Transverse colon (tissue), 4 donors: ENCODE data around the gene SLC25A29. TPM values are rescaled to one million over a fixed set of nuclear protein-coding genes. Genes with fewer than 3 reads are reported as not detected.
"Not testable (repeated sequence)": the region's sequence is repeated elsewhere in the genome, so short reads cannot be mapped to it uniquely, and the experiment has no call there.

Experiments used
- DNase-seq: peaks from one replicate; pipeline ENCODE4 v3.0.0-alpha.2; 2019
- H3K27ac ChIP-seq, 4 donors: fragments of 200-600 bp; sonication (generic); 2 replicates each; pipeline ENCODE4 v1.5.1; 2016 to 2018; ENCODE audit warnings: inconsistent platforms in 4 of 4
- H3K27me3 ChIP-seq: fragments of 200-600 bp; sonication (generic); 2 replicates; pipeline ENCODE4 v1.5.1; 2017; ENCODE audit warnings: inconsistent platforms
- H3K36me3 ChIP-seq, 4 donors: fragments of 200-600 bp; sonication (generic); 2 replicates each; pipeline ENCODE4 v1.5.1; 2017 to 2019; ENCODE audit warnings: inconsistent platforms in 4 of 4
- H3K4me1 ChIP-seq, 4 donors: fragments of 200-600 bp; sonication (generic); 2 replicates each; pipeline ENCODE4 v1.5.1; 2017 to 2020; ENCODE audit warnings: inconsistent platforms in 4 of 4
- H3K4me3 ChIP-seq, 4 donors: fragments of 200-600 bp; sonication (generic); 1 replicate in 1 of 4; 2 replicates in 3 of 4; pipeline versions ENCODE4 v1.5.1 to v1.6.1; 2017 to 2019; ENCODE audit warnings: inconsistent platforms in 4 of 4
- H3K9me3 ChIP-seq, 2 donors: fragments of 200-600 bp; sonication (generic); 2 replicates each; pipeline ENCODE4 v1.5.1; 2017 to 2019; ENCODE audit warnings: inconsistent platforms in 2 of 2
- CTCF ChIP-seq, 5 experiments: fragments of 200-600 bp in 3 of 5; fragments of 450-650 bp in 2 of 5; sonication (generic) in 3 of 5; IDR thresholded peaks; 1 replicate in 2 of 5; 2 replicates in 3 of 5; pipeline ENCODE4 v1.5.1; 2016 to 2017; ENCODE audit warnings: antibody characterized with exemption in 5 of 5, inconsistent platforms in 3 of 5, mild to moderate bottlenecking in 2 of 5, moderate library complexity in 1 of 5
- EP300 ChIP-seq: sonication (generic); formaldehyde crosslinking; IDR thresholded peaks from one replicate; pipeline ENCODE4 v1.6.1; 2017; ENCODE audit warnings: antibody characterized with exemption, low read depth
- POLR2A ChIP-seq: fragments of 450-650 bp; IDR thresholded peaks from one replicate; pipeline ENCODE4 v1.6.1; 2016; ENCODE audit warnings: antibody characterized with exemption, mild to moderate bottlenecking, moderate library complexity
- POLR2AphosphoS5 ChIP-seq, 3 donors: sonication (generic); formaldehyde crosslinking; IDR thresholded peaks; one replicate each; pipeline ENCODE4 v1.6.1; 2016; ENCODE audit warnings: antibody characterized with exemption in 3 of 3
- WGBS, 2 donors: methylation state at CpG; one replicate each; pipeline ENCODE4 v1.1.5; 2018; ENCODE audit warnings: low coverage in 1 of 2; 5-methylcytosine and 5-hydroxymethylcytosine counted together
- in situ Hi-C, 4 donors: fragments of 200-750 bp; cut with MboI; loops; one replicate each; pipeline versions ENCODE4 v1.15.0 to v1.15.1; 2017; ENCODE audit warnings: low sequenced_read_pairs in 3 of 4, low pct_ligation_motif_present in 1 of 4, low pct_unique_long_range_greater_than_20kb in 1 of 4
- intact Hi-C: fragments of 100-400 bp; cut with DNase I; formaldehyde crosslinking; loops from one replicate; pipeline ENCODE4 v1.15.1; 2023; ENCODE audit warnings: low total_unique reads
- total RNA-seq, 4 donors: library from RNA; depleted of rRNA; stranded (reverse); fragments of >200 nt; gene quantifications; one replicate each; pipeline ENCODE4 v1.1.0, GENCODE V29; 2016

The SLC25A29 gene
- total RNA-seq, 4 donors from 2014 or later, result 16.8 to 62.7 (median 19.7) TPM

- Histone ChIP-seq H3K27me3 (no peaks in the 10 kb centered on the region), H3K9me3 (no peaks in the 10 kb centered on the region), H3K4me3 (no peak overlapping the region), H3K36me3 (no peaks in the 10 kb centered on the region), H3K27ac (no peak overlapping the region), H3K4me1 (peaks cover 0 to 15% (median 13%) of the 10 kb centered on the region in 4 donors)
- intact Hi-C loops (no loop called here), in situ Hi-C loops (no loop called here)
- WGBS, 2 donors, result 65 to 89% methylated on average over 3 to 12 of the region's 12 CpGs
- no peak for TF ChIP-seq EP300
- TF ChIP-seq POLR2AphosphoS5 (IDR thresholded peaks at IDR 0.05), result no peak
- no peak for TF ChIP-seq POLR2A
- no peak for TF ChIP-seq CTCF (IDR thresholded peaks at IDR 0.05)
- DNase-seq, result no peak
Observed at GRCh38 chr14:100288382-100289185, 17.7 kb downstream of the SLC25A29 start.

- H3K27me3 ChIP-seq, H3K4me3 ChIP-seq, DNase-seq, in situ Hi-C loops, H3K9me3 ChIP-seq, H3K27ac ChIP-seq, intact Hi-C loops, H3K36me3 ChIP-seq: not testable (repeated sequence)
- 93 to 100% methylated on average over 1 to 8 of the region's 8 CpGs for WGBS, 2 donors
- peaks cover 0 to 15% (median 13%) of the 10 kb centered on the region in 4 donors for H3K4me1 ChIP-seq
Observed at GRCh38 chr14:100287998-100288295, 18.3 kb downstream of the SLC25A29 start.

GRCh38 chr14:100287202-100287997 lies 18.8 kb downstream of the SLC25A29 start:
- WGBS, 2 donors, result 81% methylated on average over 12 of the region's 12 CpGs; no CpG with 5 or more reads in 1 of the 2 donors
- DNase-seq, result peak; percentile 4
- TF ChIP-seq CTCF (IDR thresholded peaks at IDR 0.05) (no peak), POLR2AphosphoS5 (IDR thresholded peaks at IDR 0.05) (no peak), EP300 (no peak), POLR2A (no peak)
- no peaks in the 10 kb centered on the region for H3K27me3 ChIP-seq
- in situ Hi-C loops (no loop called here), intact Hi-C loops (no loop called here)
- H3K9me3 ChIP-seq, result no peaks in the 10 kb centered on the region
- H3K27ac ChIP-seq, result no peak overlapping the region
- no peak overlapping the region for H3K4me3 ChIP-seq
- H3K36me3 ChIP-seq, result no peaks in the 10 kb centered on the region
- peaks cover 0 to 15% (median 13%) of the 10 kb centered on the region in 4 donors for H3K4me1 ChIP-seq

- DNase-seq, result peak; percentile 5
- TF ChIP-seq EP300 (no peak), POLR2AphosphoS5 (IDR thresholded peaks at IDR 0.05) (no peak), CTCF (IDR thresholded peaks at IDR 0.05) (no peak), POLR2A (no peak)
Observed at GRCh38 chr14:100286484-100287191, 19.6 kb downstream of the SLC25A29 start.

More at GRCh38 chr14:100286484-100287191, 19.6 kb downstream of the SLC25A29 start:
- Histone ChIP-seq H3K27me3 (no peaks in the 10 kb centered on the region), H3K9me3 (no peaks in the 10 kb centered on the region), H3K4me3 (no peak overlapping the region), H3K27ac (no peak overlapping the region), H3K4me1 (peaks cover 0 to 15% (median 13%) of the 10 kb centered on the region in 4 donors), H3K36me3 (no peaks in the 10 kb centered on the region)
- in situ Hi-C loops (no loop called here), intact Hi-C loops (no loop called here)
- 72% methylated on average over 9 of the region's 10 CpGs; no CpG with 5 or more reads in 1 of the 2 donors for WGBS, 2 donors
